Subcutaneous abdominal adipose tissue (tissue), 5 donors: ENCODE measurements around the gene HNRNPCL1.
"Not testable (repeated sequence)": the region's sequence is repeated elsewhere in the genome, so short reads cannot be mapped to it uniquely, and the experiment has no call there.

Experiments used
- H3K27ac ChIP-seq: one replicate; pipeline ENCODE4 v1.7.0; 2013; ENCODE audit warnings: low read depth, mild to moderate bottlenecking, inconsistent platforms, low read length, moderate library complexity
- H3K27me3 ChIP-seq, 5 donors: one replicate each; pipeline ENCODE4 v1.7.0; 2013; ENCODE audit warnings: low read length in 5 of 5, inconsistent platforms in 1 of 5; ENCODE audit not compliant: control insufficient read depth in 5 of 5, insufficient read depth in 4 of 5
- H3K36me3 ChIP-seq, 5 donors: one replicate each; pipeline ENCODE4 v1.7.0; 2013; ENCODE audit warnings: low read length in 5 of 5; ENCODE audit not compliant: control insufficient read depth in 5 of 5, insufficient read depth in 5 of 5
- H3K4me1 ChIP-seq, 5 donors: one replicate each; pipeline ENCODE4 v1.7.0; 2013; ENCODE audit warnings: low read length in 5 of 5, mild to moderate bottlenecking in 3 of 5, moderate library complexity in 1 of 5; ENCODE audit not compliant: control insufficient read depth in 5 of 5, insufficient read depth in 5 of 5
- H3K4me3 ChIP-seq, 5 donors: one replicate each; pipeline ENCODE4 v1.7.0; 2013; ENCODE audit warnings: low read length in 5 of 5, low read depth in 1 of 5
- H3K9ac ChIP-seq, 5 donors: one replicate each; pipeline ENCODE4 v1.7.0; 2013; ENCODE audit warnings: low read length in 5 of 5, mild to moderate bottlenecking in 4 of 5, moderate library complexity in 3 of 5
- H3K9me3 ChIP-seq, 5 donors: one replicate each; pipeline ENCODE4 v1.7.0; 2013; ENCODE audit warnings: low read length in 5 of 5; ENCODE audit not compliant: control insufficient read depth in 5 of 5
- donor health status: healthy.
- donor health status: healthy.
- donor health status: healthy.
- donor health status: healthy.
- donor health status: healthy.

The HNRNPCL1 gene

GRCh38 chr1:12848620-12849019 is at the start of gene HNRNPCL1:
HNRNPCL1 (minus strand) TSS chr1:12848720; CDS start chr1:12848289, 431 bp downstream.
- H3K9me3 ChIP-seq, H3K9ac ChIP-seq, H3K36me3 ChIP-seq, H3K27me3 ChIP-seq, H3K4me3 ChIP-seq, H3K27ac ChIP-seq, H3K4me1 ChIP-seq: not testable (repeated sequence)

- not testable (repeated sequence) for H3K27me3 ChIP-seq, H3K4me1 ChIP-seq, H3K4me3 ChIP-seq, H3K9me3 ChIP-seq, H3K36me3 ChIP-seq, H3K27ac ChIP-seq, H3K9ac ChIP-seq
These were observed 49.6 kb upstream of the HNRNPCL1 start, which contains the start of gene PRAMEF10 for GRCh38 chr1:12898170-12898569. PRAMEF10 (minus strand) TSS chr1:12898270; CDS start chr1:12895847, 2,423 bp downstream.

DNA sequence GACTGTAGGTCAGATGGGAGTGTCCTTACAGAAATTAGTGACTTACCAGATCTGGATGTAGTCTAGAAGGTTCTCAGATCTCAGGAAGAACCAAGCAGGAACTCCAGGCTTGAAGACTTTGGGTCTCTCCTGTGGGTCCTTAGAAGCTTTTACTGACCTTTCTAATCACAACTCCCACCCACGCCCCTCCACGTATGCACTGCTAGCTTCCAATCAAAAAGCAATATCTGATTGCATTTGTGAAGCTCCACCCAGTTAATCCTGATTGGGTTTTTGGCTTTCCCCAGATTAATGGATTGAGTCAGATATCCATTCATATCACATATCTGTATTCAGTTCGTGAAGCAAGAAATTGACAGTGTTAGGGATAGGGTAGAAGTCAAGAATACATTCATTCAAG is 37.6 kb upstream of the HNRNPCL1 start, which contains the start of gene PRAMEF4:
Gene PRAMEF4, minus strand, starts transcription at position 101 of the 400 bp plus-strand sequence. CDS start 2,807 bp downstream, outside the sequence.
- H3K4me3 ChIP-seq, H3K9ac ChIP-seq, H3K9me3 ChIP-seq, H3K36me3 ChIP-seq, H3K4me1 ChIP-seq, H3K27ac ChIP-seq, H3K27me3 ChIP-seq: not testable (repeated sequence)

- not testable (repeated sequence) for H3K9ac ChIP-seq, H3K27ac ChIP-seq, H3K9me3 ChIP-seq, H3K4me1 ChIP-seq, H3K4me3 ChIP-seq, H3K36me3 ChIP-seq, H3K27me3 ChIP-seq
These were observed 29.9 kb upstream of the HNRNPCL1 start for GRCh38 chr1:12878453-12878852.

DNA sequence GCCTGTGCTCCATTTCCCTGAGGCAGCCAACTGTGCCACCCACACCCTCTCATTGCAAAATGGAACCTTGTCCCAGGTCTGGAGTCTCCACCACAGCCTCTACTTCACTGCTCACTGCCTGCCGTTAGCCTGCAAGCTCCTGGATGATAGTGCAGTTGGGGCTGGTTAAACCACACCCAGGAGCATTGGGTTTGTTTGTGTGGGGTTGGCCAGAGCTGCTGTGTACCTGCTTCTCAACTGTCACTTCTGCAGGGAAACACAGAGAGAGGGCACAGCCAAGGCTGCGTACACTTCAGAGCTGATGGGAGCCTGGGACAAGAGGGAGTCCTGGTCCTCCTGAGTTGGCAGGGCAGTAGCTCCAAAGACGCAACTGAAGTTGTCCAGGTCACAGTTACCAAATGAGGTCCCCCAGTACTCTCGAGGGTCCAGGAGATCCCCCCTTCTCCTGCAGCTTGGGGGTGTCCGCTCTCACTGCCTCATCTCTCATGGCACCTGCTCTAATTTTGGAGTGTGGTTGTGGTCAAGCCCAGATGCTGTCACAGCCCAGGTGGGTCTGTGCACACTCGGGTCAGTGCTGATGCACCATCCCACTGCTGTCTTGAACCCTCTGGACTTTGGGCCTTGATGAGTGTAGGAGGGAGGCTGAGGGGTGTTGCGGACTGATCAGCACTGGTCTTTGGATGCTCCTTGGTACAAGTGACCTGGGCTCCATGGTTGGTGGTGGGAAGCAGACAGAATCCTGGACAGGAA is 14.8 kb upstream of the HNRNPCL1 start:
- not testable (repeated sequence) for H3K36me3 ChIP-seq, H3K27ac ChIP-seq, H3K4me1 ChIP-seq, H3K4me3 ChIP-seq, H3K9ac ChIP-seq, H3K27me3 ChIP-seq, H3K9me3 ChIP-seq

DNA sequence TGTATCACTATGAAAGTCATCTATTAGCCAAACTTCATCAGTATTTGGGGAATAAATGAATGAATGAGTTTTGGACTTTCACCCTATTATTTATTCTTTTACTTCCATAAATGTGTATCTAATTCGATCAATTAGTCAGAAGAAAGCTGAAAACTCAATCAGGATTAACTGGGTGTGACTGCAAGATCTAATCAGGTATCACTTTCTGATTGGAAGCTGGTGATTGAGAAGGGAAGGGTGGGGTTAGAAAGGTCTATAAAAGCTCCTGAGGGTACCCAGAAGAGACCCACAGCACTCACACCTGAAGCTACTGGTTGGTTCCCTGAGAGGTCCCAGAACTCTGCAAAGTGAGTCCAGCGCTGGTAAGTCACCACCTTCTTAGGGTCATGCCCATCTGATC is 8.3 kb upstream of the HNRNPCL1 start, which contains the start of gene PRAMEF2:
Gene PRAMEF2, plus strand, starts transcription at position 301 of the 400 bp plus-strand sequence. CDS start 1,924 bp downstream, outside the sequence.
- not testable (repeated sequence) for H3K9ac ChIP-seq, H3K4me1 ChIP-seq, H3K9me3 ChIP-seq, H3K4me3 ChIP-seq, H3K36me3 ChIP-seq, H3K27ac ChIP-seq, H3K27me3 ChIP-seq

GRCh38 chr1:12851779-12852178 is 3.3 kb upstream of the HNRNPCL1 start:
- Histone ChIP-seq H3K27me3 (peaks cover 0 to 2% (median 0%) of the 10 kb centered on the region in 5 donors), H3K4me1 (no peaks in the 10 kb centered on the region), H3K27ac (no peak overlapping the region), H3K36me3 (no peaks in the 10 kb centered on the region), H3K9ac (no peak overlapping the region), H3K9me3 (peaks cover 0 to 5% (median 0%) of the 10 kb centered on the region in 5 donors), H3K4me3 (no peak overlapping the region)

DNA sequence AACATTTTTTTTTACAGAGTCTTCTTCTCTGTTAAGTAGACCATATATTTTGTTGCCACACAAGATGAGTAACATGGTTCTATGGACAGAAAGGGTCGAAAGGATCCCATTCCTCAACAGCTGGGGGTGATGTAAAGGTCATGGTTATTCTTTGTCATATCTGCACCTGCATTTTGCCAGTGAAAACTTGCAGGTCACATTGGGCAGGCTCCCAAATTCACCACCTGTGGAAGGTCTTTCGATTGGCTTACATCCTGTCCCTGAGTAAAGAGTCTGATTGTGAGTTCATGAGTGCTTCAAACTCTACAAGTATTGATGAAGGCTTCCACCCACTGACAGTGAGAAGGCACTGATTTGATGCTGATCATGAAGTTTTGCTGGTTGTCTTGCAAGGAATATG is 15.3 kb downstream of the HNRNPCL1 start:
- H3K4me3 ChIP-seq, H3K9me3 ChIP-seq, H3K27me3 ChIP-seq, H3K36me3 ChIP-seq, H3K27ac ChIP-seq, H3K9ac ChIP-seq, H3K4me1 ChIP-seq: not testable (repeated sequence)

- not testable (repeated sequence) for H3K4me1 ChIP-seq, H3K36me3 ChIP-seq, H3K9me3 ChIP-seq, H3K27ac ChIP-seq, H3K4me3 ChIP-seq, H3K9ac ChIP-seq, H3K27me3 ChIP-seq
These were observed 17.2 kb downstream of the HNRNPCL1 start, which contains the start of gene PRAMEF11 for GRCh38 chr1:12831310-12831709. PRAMEF11 (minus strand) TSS chr1:12831410; CDS start chr1:12828789, 2,621 bp downstream.

GRCh38 chr1:12819061-12819460 is 29.5 kb downstream of the HNRNPCL1 start:
- not testable (repeated sequence) for H3K36me3 ChIP-seq, H3K27me3 ChIP-seq, H3K4me1 ChIP-seq, H3K9ac ChIP-seq, H3K27ac ChIP-seq, H3K4me3 ChIP-seq, H3K9me3 ChIP-seq
